GM12801 (cell line): Measurements from ENCODE around the gene DMGDH.

ENCODE experiments used
- CTCF ChIP-seq: IDR thresholded peaks from one replicate; pipeline ENCODE4 v1.5.1; 2011; ENCODE audit warnings: control low read depth; ENCODE audit not compliant: insufficient read length; ENCODE audit errors: extremely low read depth

The DMGDH gene

GRCh38 chr5:79081779-79082178 lies 12.3 kb upstream of the DMGDH start:
- TF ChIP-seq CTCF = no peak

- no peak for TF ChIP-seq CTCF
Observed at GRCh38 chr5:79080804-79081203, 11.3 kb upstream of the DMGDH start.

GRCh38 chr5:79077680-79078365 lies 8.3 kb upstream of the DMGDH start:
- TF ChIP-seq CTCF = no peak

GRCh38 chr5:79076819-79077218 lies 7.3 kb upstream of the DMGDH start:
- TF ChIP-seq CTCF = no peak

- no peak for TF ChIP-seq CTCF
Observed at GRCh38 chr5:79075646-79076426, 6.4 kb upstream of the DMGDH start.

- TF ChIP-seq CTCF = no peak
Observed at GRCh38 chr5:79074641-79075040, 5.2 kb upstream of the DMGDH start.

GRCh38 chr5:79070350-79070667 lies 835 bp upstream of the DMGDH start:
- TF ChIP-seq CTCF = no peak
